Subcutaneous abdominal adipose tissue (tissue), 5 donors: ENCODE measurements around the gene GAB2.
A peak's percentile ranks its signal among the peaks of the same experiment; 100 is the strongest.

Source experiments
- H3K27ac ChIP-seq: one replicate; pipeline ENCODE4 v1.7.0; 2013; ENCODE audit warnings: low read depth, mild to moderate bottlenecking, inconsistent platforms, low read length, moderate library complexity
- H3K27me3 ChIP-seq, 5 donors: one replicate each; pipeline ENCODE4 v1.7.0; 2013; ENCODE audit warnings: low read length in 5 of 5, inconsistent platforms in 1 of 5; ENCODE audit not compliant: control insufficient read depth in 5 of 5, insufficient read depth in 4 of 5
- H3K36me3 ChIP-seq, 5 donors: one replicate each; pipeline ENCODE4 v1.7.0; 2013; ENCODE audit warnings: low read length in 5 of 5; ENCODE audit not compliant: control insufficient read depth in 5 of 5, insufficient read depth in 5 of 5
- H3K4me1 ChIP-seq, 5 donors: one replicate each; pipeline ENCODE4 v1.7.0; 2013; ENCODE audit warnings: low read length in 5 of 5, mild to moderate bottlenecking in 3 of 5, moderate library complexity in 1 of 5; ENCODE audit not compliant: control insufficient read depth in 5 of 5, insufficient read depth in 5 of 5
- H3K4me3 ChIP-seq, 5 donors: one replicate each; pipeline ENCODE4 v1.7.0; 2013; ENCODE audit warnings: low read length in 5 of 5, low read depth in 1 of 5
- H3K9ac ChIP-seq, 5 donors: one replicate each; pipeline ENCODE4 v1.7.0; 2013; ENCODE audit warnings: low read length in 5 of 5, mild to moderate bottlenecking in 4 of 5, moderate library complexity in 3 of 5
- H3K9me3 ChIP-seq, 5 donors: one replicate each; pipeline ENCODE4 v1.7.0; 2013; ENCODE audit warnings: low read length in 5 of 5; ENCODE audit not compliant: control insufficient read depth in 5 of 5
- donor health status: healthy.
- donor health status: healthy.
- donor health status: healthy.
- donor health status: healthy.
- donor health status: healthy.

GAB2 gene

GRCh38 chr11:78374917-78375316 is 42.7 kb downstream of the GAB2 start:
- Histone ChIP-seq H3K9ac (no peak overlapping the region), H3K4me1 (peaks cover 15 to 48% (median 41%) of the 10 kb centered on the region in 5 donors), H3K4me3 (no peak overlapping the region), H3K9me3 (peaks cover 0 to 4% (median 0%) of the 10 kb centered on the region in 5 donors), H3K36me3 (peaks cover 0 to 3% (median 0%) of the 10 kb centered on the region in 5 donors), H3K27me3 (no peaks in the 10 kb centered on the region), H3K27ac (no peak overlapping the region)

- no peak overlapping the region for H3K4me3 ChIP-seq
- H3K4me1 ChIP-seq = peaks cover 15 to 37% (median 29%) of the 10 kb centered on the region in 5 donors
- no peak overlapping the region for H3K27ac ChIP-seq
- peaks cover 0 to 3% (median 0%) of the 10 kb centered on the region in 5 donors for H3K36me3 ChIP-seq
- peaks cover 0 to 4% (median 0%) of the 10 kb centered on the region in 5 donors for H3K9me3 ChIP-seq
- H3K9ac ChIP-seq = no peak overlapping the region
- H3K27me3 ChIP-seq = no peaks in the 10 kb centered on the region
These were observed 43.9 kb downstream of the GAB2 start for GRCh38 chr11:78373689-78374088.

GRCh38 chr11:78372114-78372768 is 45.4 kb downstream of the GAB2 start:
- Histone ChIP-seq H3K9ac (no peak overlapping the region), H3K4me1 (peaks cover 15 to 38% (median 30%) of the 10 kb centered on the region in 5 donors), H3K4me3 (no peak overlapping the region), H3K27ac (peak overlapping the region; percentile 82), H3K9me3 (peaks cover 0 to 4% (median 0%) of the 10 kb centered on the region in 5 donors), H3K36me3 (peaks cover 0 to 3% (median 0%) of the 10 kb centered on the region in 5 donors), H3K27me3 (no peaks in the 10 kb centered on the region)

GRCh38 chr11:78371221-78371891 is 46.3 kb downstream of the GAB2 start:
- Histone ChIP-seq H3K9me3 (no peaks in the 10 kb centered on the region), H3K27me3 (no peaks in the 10 kb centered on the region), H3K9ac (peak overlapping the region in 1 of 5 donors; percentile 11), H3K36me3 (no peaks in the 10 kb centered on the region), H3K27ac (peak overlapping the region; percentile 82), H3K4me3 (no peak overlapping the region), H3K4me1 (peaks cover 15 to 43% (median 37%) of the 10 kb centered on the region in 5 donors)

GRCh38 chr11:78370406-78371172 is 47.0 kb downstream of the GAB2 start:
- peak overlapping the region; percentile 82 for H3K27ac ChIP-seq
- H3K9ac ChIP-seq = peak overlapping the region in 3 of 5 donors; percentile 10 to 32 (median 11)
- H3K4me3 ChIP-seq = peak overlapping the region in 1 of 5 donors; percentile 20
- H3K9me3 ChIP-seq = no peaks in the 10 kb centered on the region
- H3K4me1 ChIP-seq = peaks cover 15 to 44% (median 40%) of the 10 kb centered on the region in 5 donors
- H3K36me3 ChIP-seq = no peaks in the 10 kb centered on the region
- H3K27me3 ChIP-seq = no peaks in the 10 kb centered on the region

GRCh38 chr11:78365381-78365792 is 52.2 kb downstream of the GAB2 start:
- Histone ChIP-seq H3K27ac (no peak overlapping the region), H3K9ac (no peak overlapping the region)

GRCh38 chr11:78364128-78364751 is 53.4 kb downstream of the GAB2 start:
- H3K4me1 ChIP-seq = peaks cover 0 to 47% (median 30%) of the 10 kb centered on the region in 5 donors
- H3K36me3 ChIP-seq = no peaks in the 10 kb centered on the region
- H3K27me3 ChIP-seq = no peaks in the 10 kb centered on the region
- H3K9me3 ChIP-seq = no peaks in the 10 kb centered on the region
- no peak overlapping the region for H3K4me3 ChIP-seq
- H3K27ac ChIP-seq = no peak overlapping the region
- H3K9ac ChIP-seq = no peak overlapping the region

More at GRCh38 chr11:78365381-78365792, 52.2 kb downstream of the GAB2 start:
- no peaks in the 10 kb centered on the region for H3K27me3 ChIP-seq
- H3K4me3 ChIP-seq = no peak overlapping the region
- H3K36me3 ChIP-seq = no peaks in the 10 kb centered on the region
- H3K4me1 ChIP-seq = peaks cover 1 to 41% (median 27%) of the 10 kb centered on the region in 5 donors
- no peaks in the 10 kb centered on the region for H3K9me3 ChIP-seq

DNA sequence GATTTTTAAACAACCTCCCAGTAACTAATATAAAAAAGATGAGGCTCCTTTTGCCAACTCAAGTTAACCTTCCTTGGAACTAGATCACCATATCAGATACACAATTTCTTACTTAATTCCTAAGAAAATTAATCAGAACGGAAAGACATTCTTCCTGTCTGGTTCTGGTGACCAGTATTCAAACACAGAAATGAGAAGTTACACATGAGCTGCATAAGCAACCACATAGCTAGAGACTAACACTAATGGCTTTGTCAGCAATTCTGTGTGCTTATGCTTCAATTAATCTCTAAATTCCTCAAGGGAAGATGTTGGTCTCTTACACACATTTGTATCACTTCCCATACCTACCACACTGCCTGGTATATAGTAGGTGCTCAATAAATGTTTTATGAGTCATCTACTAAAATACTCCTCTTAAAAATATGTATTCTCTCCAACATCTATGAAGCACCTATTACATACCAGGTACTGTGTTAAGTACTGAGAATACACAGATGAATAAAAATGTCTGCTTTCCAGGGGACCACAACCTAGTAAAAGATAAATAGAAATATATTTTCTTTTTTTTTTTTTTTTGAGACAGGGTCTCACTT is 54.5 kb downstream of the GAB2 start:
- no peaks in the 10 kb centered on the region for H3K27me3 ChIP-seq
- no peak overlapping the region for H3K9ac ChIP-seq
- no peak overlapping the region for H3K4me3 ChIP-seq
- H3K4me1 ChIP-seq = peaks cover 0 to 47% (median 30%) of the 10 kb centered on the region in 5 donors
- H3K27ac ChIP-seq = no peak overlapping the region
- no peaks in the 10 kb centered on the region for H3K36me3 ChIP-seq
- H3K9me3 ChIP-seq = no peaks in the 10 kb centered on the region

DNA sequence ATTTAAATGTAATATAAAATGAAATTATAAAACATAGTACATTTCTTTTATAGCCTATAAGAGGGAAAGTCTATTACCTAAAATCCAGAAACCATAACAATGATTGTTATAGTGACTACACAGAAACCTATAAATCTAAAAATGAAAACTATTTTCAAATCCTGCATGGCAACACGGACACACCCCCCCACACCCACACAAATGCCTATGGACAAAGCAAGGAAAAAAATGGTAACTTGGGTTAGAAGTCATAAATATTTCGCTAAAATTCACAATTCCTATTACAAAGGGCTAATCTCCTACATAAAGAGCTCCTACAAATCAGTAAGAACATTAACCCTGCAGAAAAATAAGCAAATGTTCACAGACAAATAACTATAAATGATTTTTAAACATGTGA is 56.4 kb downstream of the GAB2 start:
- no peaks in the 10 kb centered on the region for H3K27me3 ChIP-seq
- no peaks in the 10 kb centered on the region for H3K9me3 ChIP-seq
- no peak overlapping the region for H3K9ac ChIP-seq
- no peak overlapping the region for H3K27ac ChIP-seq
- peaks cover 0 to 39% (median 20%) of the 10 kb centered on the region in 5 donors for H3K4me1 ChIP-seq
- H3K36me3 ChIP-seq = no peaks in the 10 kb centered on the region
- no peak overlapping the region for H3K4me3 ChIP-seq
